HEK293T (cell line): ENCODE measurements around the gene CCIN.

ENCODE experiments used
- CTCF ChIA-PET: fragments of 350-600 bp; formaldehyde crosslinking; extraction: SDS; loops from one replicate; lab custom pipeline; 2021; ENCODE audit warnings: antibody characterized with exemption, inconsistent platforms; lab: Yijun Ruan, JAX
- POLR2A ChIA-PET: fragments of 350-600 bp; formaldehyde crosslinking; extraction: SDS; loops from one replicate; lab custom pipeline; 2020; ENCODE audit warnings: antibody characterized with exemption, inconsistent platforms; lab: Yijun Ruan, JAX
- DNase-seq: peaks from one replicate; pipeline ENCODE4 v3.0.0; 2012; ENCODE audit warnings: mixed read lengths; ENCODE audit errors: extremely low spot score
- ARNT ChIP-seq: fragments of 450-650 bp; IDR thresholded peaks from 2 replicates; pipeline ENCODE4 v1.6.1; 2017; ENCODE audit warnings: mild to moderate bottlenecking
- BHLHE40 ChIP-seq: fragments of 450-650 bp; IDR thresholded peaks from 2 replicates; pipeline ENCODE4 v1.6.1; 2016; ENCODE audit warnings: mild to moderate bottlenecking, moderate library complexity, borderline replicate concordance
- CTBP1 ChIP-seq: fragments of 450-650 bp; IDR thresholded peaks from 2 replicates; pipeline ENCODE4 v1.6.1; 2016; ENCODE audit warnings: borderline replicate concordance
- ELF4 ChIP-seq: fragments of 450-650 bp; IDR thresholded peaks from 2 replicates; pipeline ENCODE4 v1.6.1; 2017; ENCODE audit warnings: antibody characterized with exemption
- FOXA1 ChIP-seq: fragments of 450-650 bp; IDR thresholded peaks from 2 replicates; pipeline ENCODE4 v1.6.1; 2016; ENCODE audit warnings: mild to moderate bottlenecking
- FOXK2 ChIP-seq: fragments of 450-650 bp; IDR thresholded peaks from 2 replicates; pipeline ENCODE4 v1.6.1; 2016; ENCODE audit warnings: mild to moderate bottlenecking
- FOXM1 ChIP-seq: fragments of 450-650 bp; IDR thresholded peaks from 2 replicates; pipeline ENCODE4 v1.6.1; 2017; ENCODE audit warnings: mild to moderate bottlenecking, borderline replicate concordance
- HDGF ChIP-seq: fragments of 450-650 bp; IDR thresholded peaks from 2 replicates; pipeline ENCODE4 v1.6.1; 2017; ENCODE audit warnings: antibody characterized with exemption, borderline replicate concordance
- L3MBTL2 ChIP-seq: fragments of 450-650 bp; conservative IDR thresholded peaks from 2 replicates; pipeline ENCODE4 v1.6.1; 2016; ENCODE audit warnings: mild to moderate bottlenecking
- LEF1 ChIP-seq: fragments of 450-650 bp; IDR thresholded peaks from 2 replicates; pipeline ENCODE4 v1.6.1; 2017; ENCODE audit warnings: mild to moderate bottlenecking, borderline replicate concordance
- NFRKB ChIP-seq: fragments of 450-650 bp; IDR thresholded peaks from 2 replicates; pipeline ENCODE4 v1.6.1; 2016; ENCODE audit warnings: mild to moderate bottlenecking, moderate library complexity
- SP1 ChIP-seq: fragments of 450-650 bp; IDR thresholded peaks from 2 replicates; pipeline ENCODE4 v1.6.1; 2017
- SUZ12 ChIP-seq: fragments of 450-650 bp; IDR thresholded peaks from 2 replicates; pipeline ENCODE4 v1.6.1; 2016; ENCODE audit warnings: mild to moderate bottlenecking
- TARDBP ChIP-seq: fragments of 450-650 bp; IDR thresholded peaks from 2 replicates; pipeline ENCODE4 v1.6.1; 2016
- ZNF384 ChIP-seq: fragments of 450-650 bp; IDR thresholded peaks from 2 replicates; pipeline ENCODE4 v1.6.1; 2016
- TF ChIP-seq, protein P1 (sequence below): fragments of 450-650 bp; IDR thresholded peaks from 2 replicates; pipeline ENCODE4 v1.6.1; 2016

Gene CCIN

DNA sequence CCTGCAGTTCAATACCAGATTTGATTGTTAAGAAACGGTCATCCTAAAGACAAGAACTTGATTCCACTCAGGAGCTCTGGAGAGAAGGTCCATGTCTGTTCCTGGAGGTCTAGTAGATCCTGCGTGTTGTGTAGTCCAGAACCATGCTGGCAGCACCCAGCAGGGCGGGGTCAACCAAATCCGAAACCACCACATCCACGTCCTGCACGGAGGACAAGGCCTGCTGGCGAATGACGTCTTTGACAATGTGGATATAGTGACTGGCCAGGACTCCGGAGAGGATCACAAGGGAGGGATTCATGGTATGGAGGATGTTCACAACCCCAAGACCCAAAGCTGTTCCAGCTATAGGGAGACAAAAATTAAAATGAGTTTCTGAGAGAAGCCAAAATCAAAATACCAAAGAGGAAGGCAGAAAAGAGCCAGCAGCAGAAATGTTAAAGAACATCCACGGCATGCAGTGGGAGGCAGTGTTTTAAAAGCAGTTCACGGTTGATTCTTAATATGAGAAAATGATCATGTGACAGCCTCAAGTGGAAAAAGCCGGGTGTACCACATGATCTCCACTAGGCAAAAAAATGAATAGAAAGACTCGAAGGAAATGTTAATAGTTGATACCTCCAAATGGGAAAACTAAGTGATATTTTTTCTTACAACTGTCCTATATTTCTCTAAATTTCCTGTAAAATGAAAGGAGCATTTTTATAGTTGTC is 48.2 kb downstream of the CCIN start:
- POLR2A ChIA-PET = no interaction called here
- CTCF ChIA-PET = no interaction called here
- DNase-seq = no peak
- no peak for TF ChIP-seq ELF4
- TF ChIP-seq SUZ12 = no peak
- no peak for TF ChIP-seq L3MBTL2
- no peak for TF ChIP-seq BHLHE40
- TF ChIP-seq, protein P1, sequence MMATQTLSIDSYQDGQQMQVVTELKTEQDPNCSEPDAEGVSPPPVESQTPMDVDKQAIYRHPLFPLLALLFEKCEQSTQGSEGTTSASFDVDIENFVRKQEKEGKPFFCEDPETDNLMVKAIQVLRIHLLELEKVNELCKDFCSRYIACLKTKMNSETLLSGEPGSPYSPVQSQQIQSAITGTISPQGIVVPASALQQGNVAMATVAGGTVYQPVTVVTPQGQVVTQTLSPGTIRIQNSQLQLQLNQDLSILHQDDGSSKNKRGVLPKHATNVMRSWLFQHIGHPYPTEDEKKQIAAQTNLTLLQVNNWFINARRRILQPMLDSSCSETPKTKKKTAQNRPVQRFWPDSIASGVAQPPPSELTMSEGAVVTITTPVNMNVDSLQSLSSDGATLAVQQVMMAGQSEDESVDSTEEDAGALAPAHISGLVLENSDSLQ = no peak
- TF ChIP-seq ZNF384 = no peak
- no peak for TF ChIP-seq ARNT
- TF ChIP-seq CTBP1 = no peak
- no peak for TF ChIP-seq SP1
- TF ChIP-seq FOXK2 = no peak
- no peak for TF ChIP-seq NFRKB
- no peak for TF ChIP-seq TARDBP
- TF ChIP-seq FOXM1 = no peak
- TF ChIP-seq LEF1 = no peak
- TF ChIP-seq HDGF = no peak
- TF ChIP-seq FOXA1 = no peak

DNA sequence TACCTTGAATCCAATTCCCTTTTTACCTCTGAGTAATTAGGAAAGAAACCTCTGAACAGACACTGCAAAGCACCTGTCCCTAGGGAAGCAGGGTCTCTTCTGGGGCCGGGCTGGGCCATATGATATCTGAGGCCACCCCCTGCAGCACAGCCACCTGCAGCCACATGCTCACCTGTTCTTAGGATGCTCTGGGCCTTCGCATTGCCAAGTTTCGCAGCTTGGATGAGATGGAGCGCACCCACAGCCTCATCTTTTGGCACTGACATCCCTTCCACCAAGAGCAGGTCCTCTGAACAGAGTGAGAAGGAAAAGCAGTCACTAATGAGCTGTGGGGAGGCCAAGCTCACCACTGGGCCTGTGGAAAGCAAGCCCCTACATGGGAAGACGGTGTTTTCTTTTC is 48.8 kb downstream of the CCIN start:
- POLR2A ChIA-PET = no interaction called here
- CTCF ChIA-PET = no interaction called here
- TF ChIP-seq SUZ12 (no peak), ELF4 (no peak), FOXK2 (no peak)
- TF ChIP-seq, protein P1 = no peak
- no peak for DNase-seq

DNA sequence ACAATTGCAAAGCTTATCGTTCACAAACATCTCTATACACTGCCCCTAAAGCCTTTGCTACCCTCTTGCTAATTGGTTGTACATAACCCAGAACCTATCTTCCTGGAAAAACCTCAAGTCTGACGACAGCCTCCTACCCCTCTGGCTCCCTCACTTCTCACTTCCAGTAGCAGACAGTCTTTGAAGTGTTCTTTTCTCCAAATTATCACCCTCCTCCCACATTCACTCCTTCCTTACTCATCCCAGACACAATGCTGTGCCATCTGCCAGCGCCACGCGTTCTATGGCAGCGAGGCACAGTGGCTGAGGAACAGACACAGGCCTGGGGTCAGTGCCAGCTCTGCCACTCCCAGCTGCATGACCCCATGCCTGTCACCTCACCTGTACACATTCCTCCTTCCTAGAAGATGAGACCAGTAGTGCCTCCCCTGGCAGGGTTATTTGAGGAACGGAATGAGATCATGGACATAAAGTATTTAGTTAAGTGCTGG is 49.3 kb downstream of the CCIN start:
- TF ChIP-seq ZNF384 (no peak), ARNT (no peak), L3MBTL2 (no peak), BHLHE40 (no peak), LEF1 (no peak), SP1 (no peak), ELF4 (no peak), FOXM1 (no peak), FOXK2 (no peak), FOXA1 (no peak), SUZ12 (no peak), HDGF (no peak), TARDBP (no peak), CTBP1 (no peak), NFRKB (no peak)
- TF ChIP-seq, protein P1 = no peak
- CTCF ChIA-PET = no interaction called here
- POLR2A ChIA-PET = no interaction called here
- no peak for DNase-seq
